Heart left ventricle (tissue), 16 donors: ENCODE results near the gene LRRN4. TPM values are rescaled to one million over a fixed set of nuclear protein-coding genes. Genes with fewer than 3 reads are reported as not detected.

ENCODE experiments used
- ATAC-seq, 4 donors: fragments of 200-7000 bp; cut with Tn5 transposase; one replicate each; pipeline ENCODE4 v1.9.1; 2020 to 2022; ENCODE audit warnings: moderate library complexity in 4 of 4, mild to moderate bottlenecking in 3 of 4, moderate number of reproducible peaks in 1 of 4
- DNase-seq, 5 donors: peaks; one replicate each; pipeline ENCODE4 v3.0.0-alpha.2; 2020
- H3K27ac ChIP-seq, 12 donors: fragments of 200-600 bp; sonication (generic) in 4 of 12; one replicate each; pipeline versions ENCODE4 v1.5.0 to v1.8.0; 2016 to 2022; ENCODE audit warnings: mild to moderate bottlenecking in 2 of 12
- H3K27me3 ChIP-seq, 9 donors: fragments of 200-600 bp; sonication (generic) in 2 of 9; one replicate each; pipeline versions ENCODE4 v1.5.1 to v1.8.0; 2016 to 2022; ENCODE audit warnings: mild to moderate bottlenecking in 3 of 9
- H3K36me3 ChIP-seq, 9 donors: fragments of 200-600 bp; sonication (generic) in 2 of 9; one replicate each; pipeline versions ENCODE4 v1.5.0 to v1.8.0; 2018 to 2022; ENCODE audit warnings: mild to moderate bottlenecking in 2 of 9
- H3K4me1 ChIP-seq, 12 donors: fragments of 200-600 bp; sonication (generic) in 4 of 12; one replicate each; pipeline versions ENCODE4 v1.5.0 to v1.8.0; 2016 to 2022; ENCODE audit warnings: mild to moderate bottlenecking in 3 of 12
- H3K4me3 ChIP-seq, 12 donors: fragments of 200-600 bp; sonication (generic) in 4 of 12; one replicate each; pipeline versions ENCODE4 v1.5.0 to v1.8.0; 2017 to 2022; ENCODE audit warnings: mild to moderate bottlenecking in 9 of 12, moderate library complexity in 4 of 12
- H3K9me3 ChIP-seq, 12 donors: fragments of 200-600 bp; sonication (generic) in 4 of 12; one replicate each; pipeline versions ENCODE4 v1.5.0 to v1.8.0; 2016 to 2022; ENCODE audit warnings: mild to moderate bottlenecking in 1 of 12
- POLR2A ChIP-seq, 2 donors: fragments of 450-650 bp; IDR thresholded peaks; one replicate each; pipeline ENCODE4 v1.6.1; 2017; ENCODE audit warnings: antibody characterized with exemption in 2 of 2, mild to moderate bottlenecking in 2 of 2, moderate library complexity in 2 of 2
- WGBS, 4 donors: extraction: QIAGEN DNeasy Blood & Tissue Kit in 2 of 4; methylation state at CpG; one replicate each; pipeline versions ENCODE4 v1.1.5 to v1.1.7; 2013 to 2018; 5-methylcytosine and 5-hydroxymethylcytosine counted together
- intact Hi-C, 10 donors: fragments of 100-400 bp; cut with DNase I; formaldehyde crosslinking; loops; one replicate each; pipeline versions ENCODE4 v1.11.1 to v1.14.2; 2022
- polyA plus RNA-seq, 2 donors: library from polyadenylated mRNA; stranded (reverse); fragments of 200-250 nt; gene quantifications; one replicate each; pipeline ENCODE4 v1.2.3, GENCODE V29; 2013
- total RNA-seq, 9 donors: library from RNA; depleted of rRNA in 2 of 9; stranded (reverse); fragments of >200 nt in 2 of 9; fragmentation: NEBNext Ultra II Directional in 3 of 9; extraction: Animal tissue kit (Norgen Biotek cat#: 25700) in 3 of 9; gene quantifications; one replicate each; pipeline versions ENCODE4 v1.1.0 to v1.2.4, GENCODE V29; 2016 to 2023
- TF ChIP-seq, protein P1 (sequence below), 12 donors: fragments of 200-600 bp; sonication (generic) in 4 of 12; IDR thresholded peaks; one replicate each; pipeline versions ENCODE4 v1.5.0 to v1.8.0; 2018 to 2022; ENCODE audit warnings: antibody characterized with exemption in 12 of 12, mild to moderate bottlenecking in 5 of 12
- donor health status: ischemic (EF 13 %, LVEDD 7.1; RV severe dilation, severe dysfunction).
- donor health status: healthy with polysubstance abuse.
- donor health status: DM: no; HTN: yes; CAD: no.
- donor health status: DM: no; HTN: no; CAD: no.
- donor health status: ischemic (EF 25% LVEDD 6.9; RV normal size, moderate dysfunction).
- donor health status: ischemic (EF 25% LVEDD 5.7; RV mildly dilated, moderate dysfunction).
- donor health status: healthy.
- donor health status: DM: yes; HTN: yes; CAD: no.
- donor health status: ischemic (EF 35%, LVEDD 5.7; RV mildly dilated, moderate dysfunction).
- donor health status: nonischemic (EF 11% LVEDD 7.7; RV severe dilation, severe dysfunction).
- donor health status: DM: yes; HTN: yes; CAD: no.
- donor health status: PGD.
- donor health status: ischemic (EF 29% LVEDD 5.4; RV normal size, mild dysfunction).
- donor health status: nonischemic (EF 23%, LVEDD 6.1; RV moderate dilation, normal function).

Gene LRRN4
- total and polyA plus RNA-seq, 11 donors: 0.12 to 18.7 (median 0.17) TPM; not detected in 4

DNA sequence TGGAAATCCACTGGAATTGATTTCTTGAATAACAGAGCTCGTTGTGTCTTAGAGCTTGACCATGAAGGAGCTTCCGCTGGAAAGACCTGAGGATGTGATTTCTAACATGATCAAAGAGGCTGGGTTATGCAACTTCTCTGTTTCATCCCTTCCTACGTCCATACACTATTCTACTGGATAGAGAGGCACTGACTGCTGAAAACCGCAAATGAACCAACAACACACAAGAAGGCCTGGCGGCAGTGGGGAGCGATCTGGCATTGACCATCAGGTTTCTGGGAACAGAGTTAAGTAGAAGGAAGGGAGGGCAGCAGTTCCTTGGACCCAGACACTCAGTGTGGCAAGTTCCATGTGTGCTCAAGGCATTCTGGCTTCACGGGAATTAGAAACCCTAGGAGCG is 13.3 kb downstream of the LRRN4 start:
- peaks cover 0 to 67% (median 57%) of the 10 kb centered on the region in 9 donors for H3K36me3 ChIP-seq
- no peaks in the 10 kb centered on the region for H3K9me3 ChIP-seq
- intact Hi-C loops: no loop called here
- no peak overlapping the region for H3K4me3 ChIP-seq
- H3K4me1 ChIP-seq: peaks cover 0 to 31% (median 4%) of the 10 kb centered on the region in 12 donors
- DNase-seq (no peak), ATAC-seq (no peak)
- H3K27ac ChIP-seq: peak overlapping the region in 1 of 12 donors; percentile 10
- TF ChIP-seq, protein P1, sequence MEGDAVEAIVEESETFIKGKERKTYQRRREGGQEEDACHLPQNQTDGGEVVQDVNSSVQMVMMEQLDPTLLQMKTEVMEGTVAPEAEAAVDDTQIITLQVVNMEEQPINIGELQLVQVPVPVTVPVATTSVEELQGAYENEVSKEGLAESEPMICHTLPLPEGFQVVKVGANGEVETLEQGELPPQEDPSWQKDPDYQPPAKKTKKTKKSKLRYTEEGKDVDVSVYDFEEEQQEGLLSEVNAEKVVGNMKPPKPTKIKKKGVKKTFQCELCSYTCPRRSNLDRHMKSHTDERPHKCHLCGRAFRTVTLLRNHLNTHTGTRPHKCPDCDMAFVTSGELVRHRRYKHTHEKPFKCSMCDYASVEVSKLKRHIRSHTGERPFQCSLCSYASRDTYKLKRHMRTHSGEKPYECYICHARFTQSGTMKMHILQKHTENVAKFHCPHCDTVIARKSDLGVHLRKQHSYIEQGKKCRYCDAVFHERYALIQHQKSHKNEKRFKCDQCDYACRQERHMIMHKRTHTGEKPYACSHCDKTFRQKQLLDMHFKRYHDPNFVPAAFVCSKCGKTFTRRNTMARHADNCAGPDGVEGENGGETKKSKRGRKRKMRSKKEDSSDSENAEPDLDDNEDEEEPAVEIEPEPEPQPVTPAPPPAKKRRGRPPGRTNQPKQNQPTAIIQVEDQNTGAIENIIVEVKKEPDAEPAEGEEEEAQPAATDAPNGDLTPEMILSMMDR (IDR thresholded peaks at IDR 0.05): no peak
- TF ChIP-seq POLR2A (IDR thresholded peaks at IDR 0.05): no peak
- 88 to 96% (median 95%) methylated on average over 8 of the region's 8 CpGs for WGBS, 4 donors
- no peaks in the 10 kb centered on the region for H3K27me3 ChIP-seq

DNA sequence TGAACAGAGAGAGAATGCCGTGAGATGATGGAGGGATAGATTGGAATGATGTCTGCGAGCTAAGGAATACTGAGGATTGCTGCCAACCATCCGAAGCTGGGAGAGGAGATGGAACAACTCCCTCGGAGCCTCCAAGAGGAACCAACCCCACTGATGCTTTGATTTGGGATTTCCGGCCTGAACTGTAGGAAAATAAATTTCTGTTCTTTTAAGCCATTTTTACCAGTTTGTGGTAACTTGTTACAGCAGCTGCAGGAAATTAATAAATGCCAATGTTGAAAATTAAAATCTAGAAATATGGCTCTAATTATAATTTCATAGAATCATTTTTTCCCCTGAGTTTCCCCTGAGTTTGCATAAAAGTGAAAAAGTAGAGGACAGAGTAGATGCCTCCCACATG is 14.1 kb downstream of the LRRN4 start:
- Histone ChIP-seq H3K27ac (no peak overlapping the region), H3K4me3 (no peak overlapping the region), H3K27me3 (no peaks in the 10 kb centered on the region), H3K4me1 (peaks cover 0 to 38% (median 4%) of the 10 kb centered on the region in 12 donors), H3K36me3 (peaks cover 0 to 75% (median 64%) of the 10 kb centered on the region in 9 donors), H3K9me3 (no peaks in the 10 kb centered on the region)
- DNase-seq (no peak), ATAC-seq (no peak)
- TF ChIP-seq, protein P1 (IDR thresholded peaks at IDR 0.05): no peak
- no peak for TF ChIP-seq POLR2A (IDR thresholded peaks at IDR 0.05)
- intact Hi-C loops: no loop called here
- WGBS, 4 donors: 73 to 81% (median 78%) methylated on average over 5 of the region's 5 CpGs

DNA sequence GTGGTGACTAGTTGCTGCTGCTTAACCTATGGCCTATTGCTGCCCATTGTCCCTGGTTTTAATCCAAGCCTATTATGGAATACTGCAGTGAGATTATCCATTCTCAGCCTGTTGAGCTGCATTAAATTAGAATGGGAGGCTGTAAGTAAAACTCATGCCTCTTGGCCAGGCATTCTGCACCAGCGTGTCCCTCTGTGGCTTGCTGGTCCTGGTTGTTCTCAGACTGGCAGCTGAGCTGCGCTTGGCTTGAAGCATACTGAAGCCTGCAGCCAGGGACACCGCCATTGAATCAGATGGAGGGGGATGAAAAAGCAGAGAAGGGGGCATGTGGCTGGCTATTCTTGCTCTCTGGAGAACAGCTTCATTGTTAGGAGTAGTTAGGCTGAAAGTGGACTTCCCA is 15.6 kb downstream of the LRRN4 start:
- intact Hi-C loops: no loop called here
- WGBS, 4 donors: 51 to 75% (median 56%) methylated on average over 3 of the region's 3 CpGs
- Histone ChIP-seq H3K9me3 (no peaks in the 10 kb centered on the region), H3K36me3 (peaks cover 0 to 89% (median 78%) of the 10 kb centered on the region in 9 donors), H3K4me3 (no peak overlapping the region), H3K27ac (peak overlapping the region in 10 of 12 donors; percentile 18 to 76 (median 54)), H3K4me1 (peaks cover 0 to 53% (median 12%) of the 10 kb centered on the region in 12 donors), H3K27me3 (no peaks in the 10 kb centered on the region)
- TF ChIP-seq POLR2A (IDR thresholded peaks at IDR 0.05): no peak
- TF ChIP-seq, protein P1 (IDR thresholded peaks at IDR 0.05): no peak
- ATAC-seq (peak; percentile 77 to 83 (median 82)), DNase-seq (peak in 4 of 5 donors; percentile 54 to 78 (median 64))

GRCh38 chr20:6037082-6037481 is 16.8 kb downstream of the LRRN4 start:
- Histone ChIP-seq H3K9me3 (no peaks in the 10 kb centered on the region), H3K27ac (peak overlapping the region in 6 of 12 donors; percentile 4 to 76 (median 40)), H3K4me3 (no peak overlapping the region), H3K36me3 (peaks cover 0 to 95% (median 84%) of the 10 kb centered on the region in 9 donors), H3K27me3 (no peaks in the 10 kb centered on the region), H3K4me1 (peaks cover 0 to 56% (median 12%) of the 10 kb centered on the region in 12 donors)
- TF ChIP-seq POLR2A (IDR thresholded peaks at IDR 0.05): no peak
- TF ChIP-seq, protein P1 (IDR thresholded peaks at IDR 0.05): no peak
- WGBS, 4 donors: 51 to 70% (median 64%) methylated on average over 1 of the region's 1 CpG
- intact Hi-C loops: no loop called here
- DNase-seq (no peak), ATAC-seq (no peak)
